HL-60 (cell line): Measurements from ENCODE around the gene CD82.

Experiments used
- GABPA ChIP-seq: IDR thresholded peaks from 2 replicates; pipeline ENCODE4 v1.6.1; 2012; ENCODE audit warnings: low read depth
- POLR2AphosphoS5 ChIP-seq: IDR thresholded peaks from 2 replicates; pipeline ENCODE4 v1.6.1; 2012; ENCODE audit warnings: low read depth
- REST ChIP-seq: IDR thresholded peaks from 2 replicates; pipeline ENCODE4 v1.6.1; 2012; ENCODE audit warnings: low read depth; ENCODE audit not compliant: insufficient replicate concordance
- SPI1 ChIP-seq: IDR thresholded peaks from 2 replicates; pipeline ENCODE4 v1.6.1; 2012; ENCODE audit warnings: low read depth, mild to moderate bottlenecking, borderline replicate concordance
- TF ChIP-seq, protein P1 (sequence below): IDR thresholded peaks from one replicate; pipeline ENCODE4 v1.5.1; 2011; ENCODE audit warnings: low read length, control low read depth, inconsistent platforms; ENCODE audit not compliant: insufficient read depth

GRCh38 chr11:44613153-44613552 is 47.7 kb downstream of the CD82 start:
- TF ChIP-seq, protein P1, sequence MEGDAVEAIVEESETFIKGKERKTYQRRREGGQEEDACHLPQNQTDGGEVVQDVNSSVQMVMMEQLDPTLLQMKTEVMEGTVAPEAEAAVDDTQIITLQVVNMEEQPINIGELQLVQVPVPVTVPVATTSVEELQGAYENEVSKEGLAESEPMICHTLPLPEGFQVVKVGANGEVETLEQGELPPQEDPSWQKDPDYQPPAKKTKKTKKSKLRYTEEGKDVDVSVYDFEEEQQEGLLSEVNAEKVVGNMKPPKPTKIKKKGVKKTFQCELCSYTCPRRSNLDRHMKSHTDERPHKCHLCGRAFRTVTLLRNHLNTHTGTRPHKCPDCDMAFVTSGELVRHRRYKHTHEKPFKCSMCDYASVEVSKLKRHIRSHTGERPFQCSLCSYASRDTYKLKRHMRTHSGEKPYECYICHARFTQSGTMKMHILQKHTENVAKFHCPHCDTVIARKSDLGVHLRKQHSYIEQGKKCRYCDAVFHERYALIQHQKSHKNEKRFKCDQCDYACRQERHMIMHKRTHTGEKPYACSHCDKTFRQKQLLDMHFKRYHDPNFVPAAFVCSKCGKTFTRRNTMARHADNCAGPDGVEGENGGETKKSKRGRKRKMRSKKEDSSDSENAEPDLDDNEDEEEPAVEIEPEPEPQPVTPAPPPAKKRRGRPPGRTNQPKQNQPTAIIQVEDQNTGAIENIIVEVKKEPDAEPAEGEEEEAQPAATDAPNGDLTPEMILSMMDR: no peak
- TF ChIP-seq SPI1 (no peak), POLR2AphosphoS5 (no peak), GABPA (no peak), REST (no peak)
